ENCODE results near the gene GTF3C4.

GRCh38 chr9:132679946-132680625 is 9.8 kb downstream of the GTF3C4 start:
- no peak for TF ChIP-seq POLR2A (IDR thresholded peaks at IDR 0.05)
- no peak for TF ChIP-seq CTCF (IDR thresholded peaks at IDR 0.05)

All from body of pancreas (tissue), 4 donors.